Measurements from ENCODE around the gene GAREM1. TPM values are rescaled to one million over a fixed set of nuclear protein-coding genes. Genes with fewer than 3 reads are reported as not detected.
A peak's percentile ranks its signal among the peaks of the same experiment; 100 is the strongest.

GAREM1 gene
- total and polyA plus RNA-seq, 9 of the 15 experiments (the other 6 are each of a cell fraction or from before 2014, with no cell fraction given) = 0.03 to 0.33 (median 0.07) TPM; not detected in 1

GRCh38 chr18:32287873-32288272 is 182.8 kb downstream of the GAREM1 start (continued):
- TF ChIP-seq ZNF77 (CRISPR knock-in tag; IDR thresholded peaks at IDR 0.05) (no peak), ILK (tag; IDR thresholded peaks at IDR 0.05; ENCODE audit: borderline replicate concordance, low read depth) (no peak), MTA1 (IDR thresholded peaks at IDR 0.05; ENCODE audit: borderline replicate concordance) (no peak), DNMT1 (IDR thresholded peaks at IDR 0.05) (no peak), ETS2 (tag; IDR thresholded peaks at IDR 0.05; ENCODE audit: borderline replicate concordance, poor library complexity, severe bottlenecking) (no peak), CTBP1 (IDR thresholded peaks at IDR 0.05; ENCODE audit: borderline replicate concordance) (no peak)
- TF ChIP-seq, protein P1, sequence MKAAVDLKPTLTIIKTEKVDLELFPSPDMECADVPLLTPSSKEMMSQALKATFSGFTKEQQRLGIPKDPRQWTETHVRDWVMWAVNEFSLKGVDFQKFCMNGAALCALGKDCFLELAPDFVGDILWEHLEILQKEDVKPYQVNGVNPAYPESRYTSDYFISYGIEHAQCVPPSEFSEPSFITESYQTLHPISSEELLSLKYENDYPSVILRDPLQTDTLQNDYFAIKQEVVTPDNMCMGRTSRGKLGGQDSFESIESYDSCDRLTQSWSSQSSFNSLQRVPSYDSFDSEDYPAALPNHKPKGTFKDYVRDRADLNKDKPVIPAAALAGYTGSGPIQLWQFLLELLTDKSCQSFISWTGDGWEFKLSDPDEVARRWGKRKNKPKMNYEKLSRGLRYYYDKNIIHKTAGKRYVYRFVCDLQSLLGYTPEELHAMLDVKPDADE (conservative IDR thresholded peaks at IDR 0.05; ENCODE audit: control insufficient read depth, low read depth, low read length) = no peak

- Histone ChIP-seq H3K4me3 (no peak overlapping the region), H2AFZ (ENCODE audit: low read depth, low read length) (no peak overlapping the region), H3K9ac (ENCODE audit: insufficient read depth in 1 of 2, low read depth in 2 of 2, low read length in 2 of 2) (no peak overlapping the region), H3K27ac (ENCODE audit: extremely low read depth, low read depth, low read length) (no peak overlapping the region), H3K79me2 (ENCODE audit: control insufficient read depth, insufficient read depth, low read length) (no peaks in the 10 kb centered on the region), H3K4me1 (replicated peaks in 1 of 2; ENCODE audit: control insufficient read depth in 2 of 2, insufficient read depth in 2 of 2, low read length in 2 of 2) (no peaks in the 10 kb centered on the region), H3K27me3 (ENCODE audit: control insufficient read depth in 2 of 2, insufficient read depth in 2 of 2, low read length in 2 of 2) (no peaks in the 10 kb centered on the region; a peak in 1 of 5 replicates), H3K9me3 (replicated peaks; ENCODE audit: control insufficient read depth, insufficient read depth, low read depth, low read length) (no peaks in the 10 kb centered on the region), H3K4me2 (ENCODE audit: insufficient read depth, low read length) (no peak overlapping the region), H3K9me1 (ENCODE audit: control insufficient read depth, insufficient read depth, low read length) (no peaks in the 10 kb centered on the region), H4K20me1 (replicated peaks; ENCODE audit: control insufficient read depth, insufficient read depth, low read length) (no peaks in the 10 kb centered on the region), H3K36me3 (ENCODE audit: control insufficient read depth, insufficient read depth, low read length) (no peaks in the 10 kb centered on the region)
- DNase-seq (ENCODE audit: extremely low read depth in 1 of 4, low spot score in 3 of 4) (no peak), FAIRE-seq (no peak), ATAC-seq (no peak)
- CTCF ChIA-PET (ENCODE audit: low intra/inter-chr PET ratio) = no interaction called here
- intact Hi-C loops (cut with micrococcal nuclease) = loop anchor here (5.0 kb wide), 1 partner anchor 265 kb away; no protein-coding TSS in a partner anchor
- TF ChIP-seq U2AF1 (optimal IDR thresholded peaks at IDR 0.05; ENCODE audit: low read depth, low read length) (no peak), FOXM1 (IDR thresholded peaks at IDR 0.05; ENCODE audit: low read depth) (no peak), FOXM1 (CRISPR knock-in tag; IDR thresholded peaks at IDR 0.05; ENCODE audit: low read depth) (no peak), MYNN (IDR thresholded peaks at IDR 0.05) (peak; percentile 20; the same call in 1 of the 2 replicates), MYNN (CRISPR knock-in tag; IDR thresholded peaks at IDR 0.05) (no peak), RFX1 (IDR thresholded peaks at IDR 0.05) (peak; percentile 72)
- no TSS peak for BruUV-seq (replicated peaks)
- POLR2A ChIA-PET = interaction anchor here (0.8 to 1.4 kb wide), 2 partner anchors 9 to 96 kb away, joined by 3 to 5 read pairs; no protein-coding TSS in a partner anchor
- in situ Hi-C loops (cut with MboI) = no loop called here
- WGBS (ENCODE audit: insufficient coverage, low coverage, missing lambda C conversion rate) = under 1% methylated on average over 16 of the region's 16 CpGs
These were observed 183.4 kb downstream of the GAREM1 start for GRCh38 chr18:32287249-32287648.
